Activated CD8-positive, alpha-beta memory T cell treated with anti-CD3 and anti-CD28 coated beads, Interleukin-2, amount 50 U/mL, for 4 hours (primary cell): ENCODE measurements around the gene IFNE.

Experiments
- DNase-seq: peaks from one replicate; pipeline ENCODE4 v3.0.0-alpha.2; 2020

IFNE gene, protein sequence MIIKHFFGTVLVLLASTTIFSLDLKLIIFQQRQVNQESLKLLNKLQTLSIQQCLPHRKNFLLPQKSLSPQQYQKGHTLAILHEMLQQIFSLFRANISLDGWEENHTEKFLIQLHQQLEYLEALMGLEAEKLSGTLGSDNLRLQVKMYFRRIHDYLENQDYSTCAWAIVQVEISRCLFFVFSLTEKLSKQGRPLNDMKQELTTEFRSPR

GRCh38 chr9:21482213-21482612 lies at the start of gene IFNE:
IFNE (minus strand) TSS chr9:21482313; CDS start chr9:21481694, 619 bp downstream.
- DNase-seq, result no peak

GRCh38 chr9:21528123-21528808 lies 46.2 kb upstream of the IFNE start:
- DNase-seq, result no peak

- DNase-seq, result no peak
Measured at GRCh38 chr9:21527579-21527978, 45.5 kb upstream of the IFNE start.

GRCh38 chr9:21525174-21525573 lies 43.1 kb upstream of the IFNE start:
- no peak for DNase-seq

- no peak for DNase-seq
Measured at GRCh38 chr9:21524099-21524830, 42.2 kb upstream of the IFNE start.

DNA sequence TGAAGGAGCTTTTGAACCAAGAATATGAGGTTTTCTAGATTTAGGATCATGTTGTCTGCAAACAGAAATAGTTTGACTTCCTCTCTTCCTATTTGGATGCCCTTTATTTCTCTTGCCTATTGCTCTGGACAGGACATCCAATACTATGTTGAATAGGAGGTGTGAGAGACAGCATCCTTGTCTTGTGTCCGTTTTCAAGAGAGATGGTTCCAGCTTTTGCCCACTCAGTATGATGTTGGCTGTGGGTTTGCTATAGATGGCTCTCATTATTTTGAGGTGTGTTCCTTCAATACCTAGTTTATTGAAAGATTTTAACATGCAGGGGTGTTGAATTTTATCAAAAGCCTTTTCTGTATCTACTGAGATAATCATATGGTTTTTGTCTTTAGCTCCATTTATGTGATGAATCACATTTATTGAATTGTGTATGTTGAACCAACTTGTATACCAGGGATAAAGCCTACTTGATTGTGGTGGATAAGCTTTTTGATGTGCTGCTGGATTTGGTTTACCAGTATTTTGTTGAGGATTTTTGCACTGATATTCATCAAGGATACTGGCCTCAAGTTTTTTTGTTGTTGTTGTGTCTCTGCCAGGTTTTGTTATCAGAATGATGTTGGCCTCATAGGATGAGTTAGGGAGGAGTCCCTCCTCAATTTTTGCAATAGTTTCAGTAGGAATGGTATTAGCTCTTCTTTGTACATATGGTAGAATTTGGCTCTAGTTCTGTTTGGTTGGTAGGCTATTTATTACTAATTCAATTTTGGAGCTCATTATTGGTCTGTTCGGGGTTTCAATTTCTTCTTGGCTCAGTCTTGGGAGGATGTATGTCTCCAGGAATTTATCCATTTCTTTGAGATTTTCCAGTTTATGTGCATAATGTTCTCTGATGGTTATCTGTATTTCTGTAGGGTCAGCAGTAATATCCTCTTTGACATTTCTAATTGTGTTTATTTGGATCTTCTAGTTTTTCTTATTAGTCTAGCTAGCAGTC lies 41.2 kb upstream of the IFNE start:
- DNase-seq, result no peak

- no peak for DNase-seq
Measured at GRCh38 chr9:21522348-21522747, 40.2 kb upstream of the IFNE start.

- no peak for DNase-seq
Measured at GRCh38 chr9:21521448-21521847, 39.3 kb upstream of the IFNE start.

- no peak for DNase-seq
Measured at GRCh38 chr9:21520501-21521228, 38.6 kb upstream of the IFNE start.

DNA sequence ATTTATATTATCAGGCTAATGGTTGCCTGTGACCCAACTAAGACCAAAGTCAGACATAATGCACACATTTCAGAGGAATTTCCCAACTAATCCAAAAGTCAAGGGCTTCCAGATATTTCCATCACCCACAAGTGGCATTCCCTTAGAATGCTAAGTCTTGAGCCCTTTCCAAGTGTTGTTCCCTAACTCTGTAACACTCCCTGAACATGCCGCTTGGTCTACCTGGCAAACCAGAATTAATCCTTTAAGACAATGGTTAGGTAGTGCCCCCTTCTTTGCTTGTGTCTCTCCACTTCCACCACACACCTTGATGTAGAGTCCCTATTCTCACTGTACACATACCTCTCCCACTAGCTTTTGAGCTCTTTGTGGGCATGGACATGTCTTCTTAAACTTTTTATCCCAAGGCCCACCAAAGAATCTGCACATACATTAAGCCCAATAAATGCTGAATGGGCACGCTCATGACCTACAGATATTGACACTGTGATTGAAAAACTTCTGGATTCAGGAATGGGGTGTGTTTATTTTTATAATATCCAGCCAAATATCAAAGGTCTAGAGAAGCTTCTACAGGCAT lies 37.8 kb upstream of the IFNE start:
- no peak for DNase-seq

DNA sequence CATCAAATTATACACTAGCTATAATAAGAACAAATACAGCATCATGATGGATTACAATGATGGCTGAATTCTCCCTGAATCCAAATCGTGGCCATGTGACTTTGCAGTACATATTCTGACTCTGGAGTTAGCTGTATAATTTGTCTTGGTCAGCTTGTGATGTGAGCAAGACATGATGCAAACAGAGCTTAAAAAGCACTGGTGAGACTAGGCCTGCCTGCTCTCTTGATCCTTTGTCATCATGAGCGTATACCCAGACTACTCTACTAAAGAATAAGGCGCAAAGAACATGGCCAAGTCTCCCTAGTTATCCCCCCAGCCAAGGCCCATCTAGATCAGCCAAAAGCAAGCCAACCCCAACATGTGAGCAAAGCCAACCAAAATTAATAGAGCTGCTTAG lies 34.7 kb upstream of the IFNE start:
- DNase-seq, result no peak

DNA sequence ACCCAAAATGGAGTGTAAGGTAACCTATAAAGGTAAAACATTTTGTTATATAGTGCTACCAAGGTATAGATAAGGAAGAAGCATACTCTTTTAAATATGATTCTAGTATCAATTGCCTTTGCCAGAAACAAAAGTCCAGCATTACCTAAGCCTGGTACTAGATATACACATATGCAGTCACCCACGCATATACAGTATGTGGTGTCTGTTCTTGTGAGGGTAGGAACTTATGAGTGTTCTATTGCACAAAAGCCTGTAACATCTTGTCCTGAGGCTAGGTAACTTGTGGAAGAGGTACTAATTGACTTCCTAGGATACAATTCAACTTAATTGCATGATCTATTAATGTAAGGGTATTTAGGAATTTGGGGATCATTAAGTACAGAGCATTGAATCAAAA lies 31.3 kb upstream of the IFNE start:
- no peak for DNase-seq

DNA sequence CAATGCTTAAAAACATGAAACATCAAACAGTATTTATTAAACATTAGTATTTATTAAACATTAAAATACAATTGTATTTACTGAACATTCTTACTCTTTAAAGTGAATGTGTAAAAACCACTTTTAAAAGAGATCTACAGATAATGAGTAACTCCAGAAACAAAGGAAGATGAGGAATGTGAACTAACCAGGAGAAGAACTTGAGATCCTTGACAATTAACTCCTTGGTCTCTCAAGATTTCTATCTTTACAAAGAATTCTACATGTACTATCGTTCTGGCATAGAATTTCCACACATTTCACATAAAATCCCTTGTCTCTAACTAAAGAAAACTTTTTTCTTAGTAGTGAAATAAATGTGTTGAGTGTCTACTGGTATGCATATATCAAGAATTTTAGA lies 28.7 kb upstream of the IFNE start:
- DNase-seq, result no peak

- DNase-seq, result no peak
Measured at GRCh38 chr9:21507483-21507790, 25.3 kb upstream of the IFNE start.

DNA sequence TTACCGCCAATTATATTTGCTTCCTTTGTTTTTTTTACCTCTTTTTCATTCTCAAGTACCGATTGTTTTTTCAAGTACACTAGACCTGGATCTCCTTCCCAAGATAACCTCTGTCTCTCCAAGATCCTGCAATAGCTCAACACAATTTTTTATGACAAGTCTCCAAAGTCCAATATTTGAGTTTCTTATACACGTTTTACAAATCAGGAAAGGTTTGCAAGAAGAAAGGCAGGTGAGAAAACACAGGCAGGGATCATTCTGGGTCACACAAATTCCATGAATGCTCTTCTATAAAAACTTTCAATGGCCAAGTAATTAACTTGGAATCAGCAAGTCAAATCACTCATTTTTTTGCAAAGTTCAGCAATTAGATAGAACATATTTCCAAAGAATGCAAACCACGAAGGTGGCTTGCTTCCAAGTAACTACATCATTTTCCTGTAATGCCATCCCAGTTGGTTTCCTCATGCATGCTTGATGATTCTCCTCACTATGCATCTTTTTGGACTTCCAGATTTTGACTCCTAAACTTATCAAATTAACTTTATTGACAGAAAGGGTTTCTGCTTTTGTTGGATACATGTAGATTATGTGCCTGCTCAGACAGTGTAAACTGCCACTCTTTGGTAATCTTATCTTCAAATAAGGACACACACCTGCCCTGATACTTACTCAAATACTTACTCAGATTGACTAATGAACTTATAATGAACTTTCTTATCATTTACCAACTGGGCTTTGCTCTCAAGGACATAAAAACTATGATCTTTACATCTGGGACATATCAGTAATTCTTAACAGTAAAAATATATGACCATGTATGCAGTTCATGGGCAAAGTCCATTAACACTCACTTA lies 24.7 kb upstream of the IFNE start:
- DNase-seq, result no peak

- no peak for DNase-seq
Measured at GRCh38 chr9:21505425-21506179, 23.5 kb upstream of the IFNE start.

DNA sequence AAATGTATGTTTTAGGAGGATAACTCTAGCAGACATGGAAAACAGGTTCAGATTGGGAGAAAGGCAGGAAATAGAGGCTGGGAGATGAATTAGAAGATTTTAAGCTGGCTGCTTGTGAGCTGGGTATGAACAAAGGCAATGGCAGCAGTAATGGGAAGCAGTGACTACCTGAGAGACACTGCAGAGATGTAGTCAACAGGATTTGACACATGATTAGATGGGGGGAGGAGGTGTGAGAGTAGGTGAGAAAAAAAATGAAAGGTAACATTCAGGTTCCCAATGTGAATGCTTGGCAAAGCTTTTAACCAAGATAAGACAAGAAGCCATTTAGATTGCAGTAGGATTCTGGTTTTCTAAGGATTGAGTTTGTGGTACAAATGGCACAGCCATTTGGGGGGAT lies 22.8 kb upstream of the IFNE start:
- no peak for DNase-seq

DNA sequence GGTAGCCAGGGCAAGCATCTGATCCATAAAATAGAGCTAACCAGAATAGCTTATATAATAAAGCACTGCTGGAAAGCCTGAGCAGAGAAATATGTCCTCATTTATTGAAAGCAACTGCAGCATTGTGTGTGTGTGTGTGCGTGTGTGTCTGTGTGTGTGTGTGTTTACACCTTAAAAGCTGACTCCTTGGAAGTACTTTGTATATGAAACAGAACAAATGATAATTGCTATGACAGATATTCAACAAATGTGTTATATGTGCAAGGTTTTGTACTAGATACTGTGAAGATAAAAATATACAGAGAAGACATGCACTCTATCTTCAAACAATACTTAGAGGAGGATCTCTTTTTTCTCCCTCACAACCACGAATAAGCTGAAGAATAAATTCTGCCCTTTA lies 22.0 kb upstream of the IFNE start:
- no peak for DNase-seq

DNA sequence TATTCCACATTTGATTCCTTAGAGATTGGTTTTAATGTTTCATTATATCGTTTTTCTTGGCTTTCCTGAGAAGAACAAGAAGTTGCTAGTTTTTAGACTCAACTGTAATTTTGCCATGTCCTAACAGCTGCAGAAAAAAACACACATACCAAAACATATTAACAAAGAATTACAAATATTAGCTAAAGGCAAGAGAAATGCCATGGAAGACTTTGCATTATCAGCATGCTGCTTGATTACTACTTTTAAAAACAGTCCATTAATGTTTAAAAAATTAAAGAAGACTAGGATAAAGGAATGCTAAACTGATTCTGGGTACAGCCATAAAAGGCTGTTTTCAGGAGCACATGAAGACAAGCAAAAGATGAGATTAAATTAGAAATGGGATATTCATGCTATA lies 20.5 kb upstream of the IFNE start:
- no peak for DNase-seq

GRCh38 chr9:21499912-21500311 lies 17.8 kb upstream of the IFNE start:
- no peak for DNase-seq
